HEK293 (cell line): Measurements from ENCODE around the gene ROR2.

Experiments
- CTCF ChIA-PET: fragments of 350-600 bp; formaldehyde crosslinking; extraction: SDS; loops from one replicate; lab custom pipeline; 2021; ENCODE audit warnings: antibody characterized with exemption; lab: Yijun Ruan, JAX
- POLR2A ChIA-PET: fragments of 300-600 bp; formaldehyde crosslinking; extraction: SDS; loops from one replicate; lab custom pipeline; 2020; ENCODE audit warnings: antibody characterized with exemption, inconsistent platforms; lab: Yijun Ruan, JAX
- H3K27ac ChIP-seq: fragments of 200-500 bp; sonication (Bioruptor generic); 2 replicates; pipeline ENCODE4 v1.5.1; 2014; ENCODE audit warnings: low read depth, low read length, control low read depth, inconsistent platforms; ENCODE audit errors: extremely low read depth
- H3K36me3 ChIP-seq, 2 experiments: fragments of 200-500 bp in 1 of 2; sonication (Bioruptor generic) in 1 of 2; 1 replicate in 1 of 2; 2 replicates in 1 of 2; pipeline ENCODE4 v1.5.1; 2014 to 2017; ENCODE audit warnings: inconsistent platforms in 2 of 2, low read length in 2 of 2; ENCODE audit not compliant: control insufficient read depth in 2 of 2, insufficient read depth in 1 of 2
- H3K4me1 ChIP-seq: fragments of 200-500 bp; sonication (Bioruptor generic); 2 replicates; pipeline ENCODE4 v1.5.1; 2014; ENCODE audit warnings: mild to moderate bottlenecking, low read length, inconsistent platforms; ENCODE audit not compliant: control insufficient read depth, insufficient read depth
- H3K4me3 ChIP-seq: 2 replicates; pipeline ENCODE4 v1.5.1; 2011; ENCODE audit warnings: low read depth, mild to moderate bottlenecking, control low read depth, low read length, moderate library complexity
- H3K9me3 ChIP-seq: fragments of 200-500 bp; sonication (Bioruptor generic); 2 replicates; pipeline ENCODE4 v1.5.1; 2014; ENCODE audit warnings: low read depth, low read length, inconsistent platforms; ENCODE audit not compliant: control insufficient read depth, insufficient read depth
- CTCF ChIP-seq: fragments of 450-650 bp; formaldehyde crosslinking; IDR thresholded peaks from 2 replicates; pipeline ENCODE4 v1.5.1; 2016; ENCODE audit warnings: missing biosample characterization, missing genetic modification characterization
- FEZF1 ChIP-seq: fragments of 450-650 bp; formaldehyde crosslinking; IDR thresholded peaks from 2 replicates; pipeline ENCODE4 v1.5.1; 2016; ENCODE audit warnings: missing biosample characterization, missing genetic modification characterization
- GFI1B ChIP-seq: fragments of 450-650 bp; formaldehyde crosslinking; IDR thresholded peaks from 2 replicates; pipeline ENCODE4 v1.5.1; 2016; ENCODE audit warnings: missing biosample characterization, missing genetic modification characterization
- GLIS2 ChIP-seq: fragments of 450-650 bp; formaldehyde crosslinking; IDR thresholded peaks from 2 replicates; pipeline ENCODE4 v1.5.1; 2016; ENCODE audit warnings: missing biosample characterization, missing genetic modification characterization
- HOXD13 ChIP-seq: sonication (generic); formaldehyde crosslinking; IDR thresholded peaks from 2 replicates; pipeline ENCODE4 v1.8.0; 2022; ENCODE audit warnings: missing genetic modification reagents, borderline replicate concordance
- IKZF3 ChIP-seq: fragments of 450-650 bp; IDR thresholded peaks from 2 replicates; pipeline ENCODE4 v1.5.0; 2018; ENCODE audit warnings: missing biosample characterization, mild to moderate bottlenecking, missing genetic modification characterization, moderate library complexity
- KLF16 ChIP-seq: fragments of 450-650 bp; formaldehyde crosslinking; IDR thresholded peaks from 2 replicates; pipeline ENCODE4 v1.5.1; 2017; ENCODE audit warnings: missing biosample characterization, missing genetic modification characterization
- ZBTB7A ChIP-seq: fragments of 450-650 bp; formaldehyde crosslinking; IDR thresholded peaks from 2 replicates; pipeline ENCODE4 v1.5.1; 2016; ENCODE audit warnings: low read depth, missing biosample characterization, missing genetic modification characterization
- ZFP3 ChIP-seq: fragments of 450-650 bp; formaldehyde crosslinking; IDR thresholded peaks from 2 replicates; pipeline ENCODE4 v1.5.1; 2016; ENCODE audit warnings: low read depth, missing biosample characterization, missing genetic modification characterization
- ZNF121 ChIP-seq: fragments of 450-650 bp; formaldehyde crosslinking; IDR thresholded peaks from 2 replicates; pipeline ENCODE4 v1.5.1; 2016; ENCODE audit warnings: missing biosample characterization, missing genetic modification characterization
- ZNF157 ChIP-seq: fragments of 450-650 bp; formaldehyde crosslinking; IDR thresholded peaks from 2 replicates; pipeline ENCODE4 v1.5.1; 2016; ENCODE audit warnings: missing biosample characterization, missing genetic modification characterization
- ZNF514 ChIP-seq: fragments of 450-650 bp; formaldehyde crosslinking; IDR thresholded peaks from 2 replicates; pipeline ENCODE4 v1.5.1; 2016; ENCODE audit warnings: missing biosample characterization, missing genetic modification characterization
- ZNF560 ChIP-seq: fragments of 450-650 bp; formaldehyde crosslinking; IDR thresholded peaks from 2 replicates; pipeline ENCODE4 v1.5.1; 2017; ENCODE audit warnings: missing biosample characterization, missing genetic modification characterization, borderline replicate concordance
- ZNF585B ChIP-seq: fragments of 450-650 bp; formaldehyde crosslinking; IDR thresholded peaks from 2 replicates; pipeline ENCODE4 v1.5.1; 2016; ENCODE audit warnings: missing biosample characterization, missing genetic modification characterization
- ZNF621 ChIP-seq: fragments of 450-650 bp; formaldehyde crosslinking; IDR thresholded peaks from 2 replicates; pipeline ENCODE4 v1.5.1; 2017; ENCODE audit warnings: missing biosample characterization, missing genetic modification characterization
- ZNF658 ChIP-seq: fragments of 450-650 bp; formaldehyde crosslinking; IDR thresholded peaks from 2 replicates; pipeline ENCODE4; 2016; ENCODE audit warnings: missing biosample characterization, missing genetic modification characterization
- ZNF785 ChIP-seq: fragments of 450-650 bp; formaldehyde crosslinking; IDR thresholded peaks from 2 replicates; pipeline ENCODE4 v1.5.1; 2016; ENCODE audit warnings: missing biosample characterization, missing genetic modification characterization
- ZNF830 ChIP-seq: fragments of 450-650 bp; IDR thresholded peaks from 2 replicates; pipeline ENCODE4 v1.5.0; 2018; ENCODE audit warnings: missing biosample characterization, missing genetic modification characterization, low read depth, mild to moderate bottlenecking, moderate library complexity
- TF ChIP-seq, protein P1 (sequence below): fragments of 450-650 bp; formaldehyde crosslinking; IDR thresholded peaks from 2 replicates; pipeline ENCODE4 v1.5.1; 2016; ENCODE audit warnings: missing biosample characterization, missing genetic modification characterization
- TF ChIP-seq, protein P2 (sequence below): fragments of 450-650 bp; formaldehyde crosslinking; IDR thresholded peaks from 2 replicates; pipeline ENCODE4 v1.5.1; 2016; ENCODE audit warnings: missing biosample characterization, missing genetic modification characterization, borderline replicate concordance
- TF ChIP-seq, protein P3 (sequence below): fragments of 450-650 bp; formaldehyde crosslinking; conservative IDR thresholded peaks from 2 replicates; pipeline ENCODE4 v1.5.1; 2016; ENCODE audit warnings: low read depth, missing biosample characterization, missing genetic modification characterization
- TF ChIP-seq, protein P4 (sequence below): fragments of 450-650 bp; IDR thresholded peaks from 2 replicates; pipeline ENCODE4 v1.5.1; 2018; ENCODE audit warnings: missing biosample characterization, missing genetic modification characterization

The ROR2 gene

DNA sequence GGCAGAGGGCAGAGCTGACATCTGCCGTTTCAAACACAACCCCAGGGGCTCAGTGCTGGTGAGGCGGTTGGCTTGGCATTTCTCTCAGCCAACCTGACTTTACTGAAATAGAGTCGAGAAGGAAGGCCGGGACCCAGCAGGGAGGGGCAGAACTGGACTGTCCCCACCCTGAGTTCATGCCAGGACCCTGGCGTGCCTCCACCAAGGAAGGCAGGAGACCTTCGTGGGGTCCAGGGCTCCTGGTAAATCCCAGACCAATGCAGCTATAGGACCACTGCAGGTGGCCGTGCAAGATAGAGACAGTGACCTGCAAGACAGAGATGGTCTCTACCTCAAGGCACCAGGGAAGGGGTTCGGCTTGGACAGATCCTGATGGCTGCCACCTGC, 132.9 kb downstream of the ROR2 start (continued):
- TF ChIP-seq IKZF3 (tag by site-specific recombination) (no peak), ZNF121 (tag by site-specific recombination) (no peak), FEZF1 (tag by site-specific recombination) (no peak), ZNF560 (tag by site-specific recombination) (no peak), ZNF621 (tag by site-specific recombination) (no peak), ZBTB7A (tag by site-specific recombination) (no peak), ZNF585B (tag by site-specific recombination) (no peak), ZNF157 (tag by site-specific recombination) (no peak), HOXD13 (no peak)
- TF ChIP-seq, protein P1, sequence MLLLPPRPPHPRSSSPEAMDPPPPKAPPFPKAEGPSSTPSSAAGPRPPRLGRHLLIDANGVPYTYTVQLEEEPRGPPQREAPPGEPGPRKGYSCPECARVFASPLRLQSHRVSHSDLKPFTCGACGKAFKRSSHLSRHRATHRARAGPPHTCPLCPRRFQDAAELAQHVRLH (tag by site-specific recombination), result no peak
- TF ChIP-seq, protein P2, sequence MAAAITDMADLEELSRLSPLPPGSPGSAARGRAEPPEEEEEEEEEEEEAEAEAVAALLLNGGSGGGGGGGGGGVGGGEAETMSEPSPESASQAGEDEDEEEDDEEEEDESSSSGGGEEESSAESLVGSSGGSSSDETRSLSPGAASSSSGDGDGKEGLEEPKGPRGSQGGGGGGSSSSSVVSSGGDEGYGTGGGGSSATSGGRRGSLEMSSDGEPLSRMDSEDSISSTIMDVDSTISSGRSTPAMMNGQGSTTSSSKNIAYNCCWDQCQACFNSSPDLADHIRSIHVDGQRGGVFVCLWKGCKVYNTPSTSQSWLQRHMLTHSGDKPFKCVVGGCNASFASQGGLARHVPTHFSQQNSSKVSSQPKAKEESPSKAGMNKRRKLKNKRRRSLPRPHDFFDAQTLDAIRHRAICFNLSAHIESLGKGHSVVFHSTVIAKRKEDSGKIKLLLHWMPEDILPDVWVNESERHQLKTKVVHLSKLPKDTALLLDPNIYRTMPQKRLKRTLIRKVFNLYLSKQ (tag by site-specific recombination), result no peak

GRCh38 chr9:91816356-91816755, 133.7 kb downstream of the ROR2 start:
- Histone ChIP-seq H3K36me3 (no peaks in the 10 kb centered on the region), H3K9me3 (no peaks in the 10 kb centered on the region)
- no peak for TF ChIP-seq ZNF785 (tag by site-specific recombination)
- TF ChIP-seq, all 188 proteins: peak for 0
- ChIA-PET POLR2A (no interaction called here), CTCF (interaction anchor here (0.5 kb wide), 1 partner anchor 134 kb away, joined by 3 read pairs; the partner anchor contains the start of gene ROR2)
- Histone ChIP-seq H3K4me3 (no peak overlapping the region), H3K4me1 (peaks cover 2% of the 10 kb centered on the region; the same call in 1 of the 2 replicates), H3K27ac (no peak overlapping the region)

DNA sequence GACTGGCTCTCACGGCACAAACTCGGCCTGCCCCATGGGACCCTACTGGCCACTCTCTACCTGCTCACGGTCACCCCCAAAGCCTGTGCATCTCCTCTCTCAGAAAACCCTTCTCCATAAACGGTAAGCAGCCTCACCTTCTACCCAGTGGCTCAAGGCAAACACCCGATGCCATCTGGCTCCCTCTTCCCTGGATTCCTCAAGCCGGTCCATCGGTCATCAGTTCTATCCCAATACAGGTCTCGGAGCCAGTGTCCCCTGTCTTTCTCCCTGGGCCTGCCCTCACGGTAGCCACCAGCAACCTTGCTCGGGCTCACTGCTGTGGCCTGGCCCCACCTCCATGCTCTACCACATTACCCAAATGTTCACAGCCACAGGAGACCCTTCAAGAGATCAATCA, 134.1 kb downstream of the ROR2 start:
- peaks cover 2% of the 10 kb centered on the region; the same call in 1 of the 2 replicates for H3K4me1 ChIP-seq
- no peak for TF ChIP-seq ZNF658
- TF ChIP-seq CTCF (tag by site-specific recombination), result no peak
- no peak for TF ChIP-seq GLIS2 (tag by site-specific recombination)
- TF ChIP-seq KLF16, result no peak
- TF ChIP-seq, protein P3, sequence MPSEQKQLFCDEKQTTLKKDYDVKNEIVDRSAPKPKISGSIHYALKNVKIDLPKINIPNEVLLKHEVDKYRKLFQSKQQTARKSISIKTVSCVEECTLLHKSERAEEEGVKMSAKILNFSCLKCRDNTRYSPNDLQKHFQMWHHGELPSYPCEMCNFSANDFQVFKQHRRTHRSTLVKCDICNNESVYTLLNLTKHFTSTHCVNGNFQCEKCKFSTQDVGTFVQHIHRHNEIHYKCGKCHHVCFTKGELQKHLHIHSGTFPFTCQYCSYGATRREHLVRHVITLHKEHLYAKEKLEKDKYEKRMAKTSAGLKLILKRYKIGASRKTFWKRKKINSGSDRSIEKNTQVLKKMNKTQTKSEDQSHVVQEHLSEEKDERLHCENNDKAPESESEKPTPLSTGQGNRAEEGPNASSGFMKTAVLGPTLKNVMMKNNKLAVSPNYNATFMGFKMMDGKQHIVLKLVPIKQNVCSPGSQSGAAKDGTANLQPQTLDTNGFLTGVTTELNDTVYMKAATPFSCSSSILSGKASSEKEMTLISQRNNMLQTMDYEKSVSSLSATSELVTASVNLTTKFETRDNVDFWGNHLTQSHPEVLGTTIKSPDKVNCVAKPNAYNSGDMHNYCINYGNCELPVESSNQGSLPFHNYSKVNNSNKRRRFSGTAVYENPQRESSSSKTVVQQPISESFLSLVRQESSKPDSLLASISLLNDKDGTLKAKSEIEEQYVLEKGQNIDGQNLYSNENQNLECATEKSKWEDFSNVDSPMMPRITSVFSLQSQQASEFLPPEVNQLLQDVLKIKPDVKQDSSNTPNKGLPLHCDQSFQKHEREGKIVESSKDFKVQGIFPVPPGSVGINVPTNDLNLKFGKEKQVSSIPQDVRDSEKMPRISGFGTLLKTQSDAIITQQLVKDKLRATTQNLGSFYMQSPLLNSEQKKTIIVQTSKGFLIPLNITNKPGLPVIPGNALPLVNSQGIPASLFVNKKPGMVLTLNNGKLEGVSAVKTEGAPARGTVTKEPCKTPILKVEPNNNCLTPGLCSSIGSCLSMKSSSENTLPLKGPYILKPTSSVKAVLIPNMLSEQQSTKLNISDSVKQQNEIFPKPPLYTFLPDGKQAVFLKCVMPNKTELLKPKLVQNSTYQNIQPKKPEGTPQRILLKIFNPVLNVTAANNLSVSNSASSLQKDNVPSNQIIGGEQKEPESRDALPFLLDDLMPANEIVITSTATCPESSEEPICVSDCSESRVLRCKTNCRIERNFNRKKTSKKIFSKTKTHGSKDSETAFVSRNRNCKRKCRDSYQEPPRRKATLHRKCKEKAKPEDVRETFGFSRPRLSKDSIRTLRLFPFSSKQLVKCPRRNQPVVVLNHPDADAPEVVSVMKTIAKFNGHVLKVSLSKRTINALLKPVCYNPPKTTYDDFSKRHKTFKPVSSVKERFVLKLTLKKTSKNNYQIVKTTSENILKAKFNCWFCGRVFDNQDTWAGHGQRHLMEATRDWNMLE (tag by site-specific recombination), result no peak
- no peak for TF ChIP-seq GFI1B (tag by site-specific recombination)
- TF ChIP-seq ZNF514 (tag by site-specific recombination), result no peak
- TF ChIP-seq, protein P4, sequence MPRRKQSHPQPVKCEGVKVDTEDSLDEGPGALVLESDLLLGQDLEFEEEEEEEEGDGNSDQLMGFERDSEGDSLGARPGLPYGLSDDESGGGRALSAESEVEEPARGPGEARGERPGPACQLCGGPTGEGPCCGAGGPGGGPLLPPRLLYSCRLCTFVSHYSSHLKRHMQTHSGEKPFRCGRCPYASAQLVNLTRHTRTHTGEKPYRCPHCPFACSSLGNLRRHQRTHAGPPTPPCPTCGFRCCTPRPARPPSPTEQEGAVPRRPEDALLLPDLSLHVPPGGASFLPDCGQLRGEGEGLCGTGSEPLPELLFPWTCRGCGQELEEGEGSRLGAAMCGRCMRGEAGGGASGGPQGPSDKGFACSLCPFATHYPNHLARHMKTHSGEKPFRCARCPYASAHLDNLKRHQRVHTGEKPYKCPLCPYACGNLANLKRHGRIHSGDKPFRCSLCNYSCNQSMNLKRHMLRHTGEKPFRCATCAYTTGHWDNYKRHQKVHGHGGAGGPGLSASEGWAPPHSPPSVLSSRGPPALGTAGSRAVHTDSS (tag by site-specific recombination), result no peak
- no peak for TF ChIP-seq ZNF830 (tag by site-specific recombination)
- TF ChIP-seq ZFP3 (tag by site-specific recombination), result no peak
- ChIA-PET POLR2A (no interaction called here), CTCF (interaction anchor here (0.5 kb wide), 1 partner anchor 134 kb away, joined by 3 read pairs; the partner anchor contains the start of gene ROR2)
- H3K9me3 ChIP-seq, result no peaks in the 10 kb centered on the region
- H3K27ac ChIP-seq, result no peak overlapping the region
- H3K36me3 ChIP-seq, result no peaks in the 10 kb centered on the region
- H3K4me3 ChIP-seq, result no peak overlapping the region
